ENCODE measurements around the gene TENT5C. TPM values are rescaled to one million over a fixed set of nuclear protein-coding genes. Genes with fewer than 3 reads are reported as not detected.

The TENT5C gene
- total and polyA plus RNA-seq, 9 of the 15 experiments (the other 6 are each of a cell fraction or from before 2014, with no cell fraction given) = 1.8 to 7.7 (median 4.0) TPM

DNA sequence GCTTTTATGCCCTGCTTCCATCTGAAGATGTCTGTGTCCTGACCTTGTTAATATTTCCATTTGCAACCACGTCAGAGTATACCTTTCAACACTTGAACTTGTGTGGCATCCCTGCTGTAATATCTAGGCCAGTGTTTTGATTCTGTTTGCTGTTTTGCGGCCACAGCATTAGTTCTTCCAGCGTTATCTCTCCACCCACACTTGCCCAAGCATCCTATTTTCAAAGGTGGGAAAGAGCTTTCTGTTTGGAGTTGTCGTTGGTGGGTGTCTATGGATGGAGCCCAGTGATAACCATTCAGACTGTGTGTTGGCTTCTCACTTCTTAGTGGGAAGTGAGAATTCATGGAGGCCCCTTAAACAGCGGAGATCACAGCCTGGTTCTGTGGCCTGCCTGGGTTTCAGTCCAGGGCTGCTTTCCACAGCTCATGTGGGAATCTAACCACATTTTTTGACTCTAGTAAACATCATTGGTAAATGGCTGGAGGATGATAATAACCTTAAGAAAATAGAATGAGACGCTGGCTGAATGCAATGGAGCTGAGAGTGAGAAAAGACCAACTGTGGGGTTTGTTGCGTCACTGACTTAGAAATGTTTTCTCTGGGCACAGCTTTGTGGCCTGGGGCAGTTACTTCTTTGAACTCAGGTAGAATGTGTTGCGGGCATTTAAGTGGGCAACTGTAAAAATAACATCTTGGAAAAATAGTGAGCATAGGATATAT is 7.6 kb downstream of the TENT5C start (continued):
- TF ChIP-seq, protein P1, sequence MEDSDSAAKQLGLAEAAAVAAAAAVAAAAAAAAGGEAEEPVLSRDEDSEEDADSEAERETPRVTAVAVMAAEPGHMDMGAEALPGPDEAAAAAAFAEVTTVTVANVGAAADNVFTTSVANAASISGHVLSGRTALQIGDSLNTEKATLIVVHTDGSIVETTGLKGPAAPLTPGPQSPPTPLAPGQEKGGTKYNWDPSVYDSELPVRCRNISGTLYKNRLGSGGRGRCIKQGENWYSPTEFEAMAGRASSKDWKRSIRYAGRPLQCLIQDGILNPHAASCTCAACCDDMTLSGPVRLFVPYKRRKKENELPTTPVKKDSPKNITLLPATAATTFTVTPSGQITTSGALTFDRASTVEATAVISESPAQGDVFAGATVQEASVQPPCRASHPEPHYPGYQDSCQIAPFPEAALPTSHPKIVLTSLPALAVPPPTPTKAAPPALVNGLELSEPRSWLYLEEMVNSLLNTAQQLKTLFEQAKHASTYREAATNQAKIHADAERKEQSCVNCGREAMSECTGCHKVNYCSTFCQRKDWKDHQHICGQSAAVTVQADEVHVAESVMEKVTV (CRISPR knock-in tag; IDR thresholded peaks at IDR 0.05) = peak; percentile 45; the same call in 1 of the 2 replicates
- no peak for TF ChIP-seq HSF4 (CRISPR knock-in tag; IDR thresholded peaks at IDR 0.05; ENCODE audit: borderline replicate concordance)
- no peak for TF ChIP-seq ZNF408 (CRISPR knock-in tag; IDR thresholded peaks at IDR 0.05; ENCODE audit: low read depth)
- TF ChIP-seq TCFL5 (CRISPR knock-in tag; conservative IDR thresholded peaks at IDR 0.05) = 0 out of 2 replicates have a peak, but pooled peaks have one; percentile 39
- TF ChIP-seq HNRNPLL (IDR thresholded peaks at IDR 0.05; ENCODE audit: low read depth, low read length, poor library complexity, severe bottlenecking) = peak; percentile 15
- no peak for TF ChIP-seq CBX5 (IDR thresholded peaks at IDR 0.05; ENCODE audit: borderline replicate concordance, low read depth)
- no peak for TF ChIP-seq ZNF174 (CRISPR knock-in tag; IDR thresholded peaks at IDR 0.05)
- TF ChIP-seq, protein P2, sequence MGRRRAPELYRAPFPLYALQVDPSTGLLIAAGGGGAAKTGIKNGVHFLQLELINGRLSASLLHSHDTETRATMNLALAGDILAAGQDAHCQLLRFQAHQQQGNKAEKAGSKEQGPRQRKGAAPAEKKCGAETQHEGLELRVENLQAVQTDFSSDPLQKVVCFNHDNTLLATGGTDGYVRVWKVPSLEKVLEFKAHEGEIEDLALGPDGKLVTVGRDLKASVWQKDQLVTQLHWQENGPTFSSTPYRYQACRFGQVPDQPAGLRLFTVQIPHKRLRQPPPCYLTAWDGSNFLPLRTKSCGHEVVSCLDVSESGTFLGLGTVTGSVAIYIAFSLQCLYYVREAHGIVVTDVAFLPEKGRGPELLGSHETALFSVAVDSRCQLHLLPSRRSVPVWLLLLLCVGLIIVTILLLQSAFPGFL (CRISPR knock-in tag; IDR thresholded peaks at IDR 0.05) = no peak
- no peak for TF ChIP-seq ZZZ3 (IDR thresholded peaks at IDR 0.05)
- TF ChIP-seq SIN3B (IDR thresholded peaks at IDR 0.05; ENCODE audit: low read depth) = no peak
- peak; percentile 50; the same call in 1 of the 2 replicates for TF ChIP-seq BCL6 (CRISPR knock-in tag; IDR thresholded peaks at IDR 0.05)
- no peak; the same call in 1 of the 2 replicates for TF ChIP-seq RBFOX2 (IDR thresholded peaks at IDR 0.05; ENCODE audit: low read depth, low read length)
- no peak for TF ChIP-seq MCM5 (IDR thresholded peaks at IDR 0.05; ENCODE audit: low read depth)
- TF ChIP-seq, protein P3, sequence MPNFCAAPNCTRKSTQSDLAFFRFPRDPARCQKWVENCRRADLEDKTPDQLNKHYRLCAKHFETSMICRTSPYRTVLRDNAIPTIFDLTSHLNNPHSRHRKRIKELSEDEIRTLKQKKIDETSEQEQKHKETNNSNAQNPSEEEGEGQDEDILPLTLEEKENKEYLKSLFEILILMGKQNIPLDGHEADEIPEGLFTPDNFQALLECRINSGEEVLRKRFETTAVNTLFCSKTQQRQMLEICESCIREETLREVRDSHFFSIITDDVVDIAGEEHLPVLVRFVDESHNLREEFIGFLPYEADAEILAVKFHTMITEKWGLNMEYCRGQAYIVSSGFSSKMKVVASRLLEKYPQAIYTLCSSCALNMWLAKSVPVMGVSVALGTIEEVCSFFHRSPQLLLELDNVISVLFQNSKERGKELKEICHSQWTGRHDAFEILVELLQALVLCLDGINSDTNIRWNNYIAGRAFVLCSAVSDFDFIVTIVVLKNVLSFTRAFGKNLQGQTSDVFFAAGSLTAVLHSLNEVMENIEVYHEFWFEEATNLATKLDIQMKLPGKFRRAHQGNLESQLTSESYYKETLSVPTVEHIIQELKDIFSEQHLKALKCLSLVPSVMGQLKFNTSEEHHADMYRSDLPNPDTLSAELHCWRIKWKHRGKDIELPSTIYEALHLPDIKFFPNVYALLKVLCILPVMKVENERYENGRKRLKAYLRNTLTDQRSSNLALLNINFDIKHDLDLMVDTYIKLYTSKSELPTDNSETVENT (CRISPR knock-in tag; IDR thresholded peaks at IDR 0.05) = no peak
- TF ChIP-seq ZNF354B (CRISPR knock-in tag; IDR thresholded peaks at IDR 0.05) = no peak
- TF ChIP-seq WHSC1 (IDR thresholded peaks at IDR 0.05; ENCODE audit: low read length) = no peak
- TF ChIP-seq, protein P4, sequence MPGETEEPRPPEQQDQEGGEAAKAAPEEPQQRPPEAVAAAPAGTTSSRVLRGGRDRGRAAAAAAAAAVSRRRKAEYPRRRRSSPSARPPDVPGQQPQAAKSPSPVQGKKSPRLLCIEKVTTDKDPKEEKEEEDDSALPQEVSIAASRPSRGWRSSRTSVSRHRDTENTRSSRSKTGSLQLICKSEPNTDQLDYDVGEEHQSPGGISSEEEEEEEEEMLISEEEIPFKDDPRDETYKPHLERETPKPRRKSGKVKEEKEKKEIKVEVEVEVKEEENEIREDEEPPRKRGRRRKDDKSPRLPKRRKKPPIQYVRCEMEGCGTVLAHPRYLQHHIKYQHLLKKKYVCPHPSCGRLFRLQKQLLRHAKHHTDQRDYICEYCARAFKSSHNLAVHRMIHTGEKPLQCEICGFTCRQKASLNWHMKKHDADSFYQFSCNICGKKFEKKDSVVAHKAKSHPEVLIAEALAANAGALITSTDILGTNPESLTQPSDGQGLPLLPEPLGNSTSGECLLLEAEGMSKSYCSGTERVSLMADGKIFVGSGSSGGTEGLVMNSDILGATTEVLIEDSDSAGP (CRISPR knock-in tag; IDR thresholded peaks at IDR 0.05) = no peak
- no peak for TF ChIP-seq CAMTA2 (CRISPR knock-in tag; conservative IDR thresholded peaks at IDR 0.05)
- TF ChIP-seq MYNN (IDR thresholded peaks at IDR 0.05) = peak; percentile 97
- no peak for TF ChIP-seq MYNN (CRISPR knock-in tag; IDR thresholded peaks at IDR 0.05)
- no peak for TF ChIP-seq POLR2AphosphoS2 (IDR thresholded peaks at IDR 0.05; ENCODE audit: low read length)
- no peak for TF ChIP-seq MTF1 (CRISPR knock-in tag; IDR thresholded peaks at IDR 0.05; ENCODE audit: borderline replicate concordance)
- TF ChIP-seq PHB (CRISPR knock-in tag; IDR thresholded peaks at IDR 0.05) = no peak
- no peak for TF ChIP-seq HEY1 (CRISPR knock-in tag; IDR thresholded peaks at IDR 0.05; ENCODE audit: borderline replicate concordance)

Measured in K562 (cell line).